GM18517 (cell line): ENCODE measurements around the gene RETSAT.

Experiments used
- ATAC-seq: cut with Tn5 transposase; IDR thresholded peaks from one replicate; pipeline ENCODE4 v1.9.1; 2021; ENCODE audit warnings: mild to moderate bottlenecking, moderate library complexity; ENCODE audit not compliant: unreplicated experiment

Gene RETSAT

DNA sequence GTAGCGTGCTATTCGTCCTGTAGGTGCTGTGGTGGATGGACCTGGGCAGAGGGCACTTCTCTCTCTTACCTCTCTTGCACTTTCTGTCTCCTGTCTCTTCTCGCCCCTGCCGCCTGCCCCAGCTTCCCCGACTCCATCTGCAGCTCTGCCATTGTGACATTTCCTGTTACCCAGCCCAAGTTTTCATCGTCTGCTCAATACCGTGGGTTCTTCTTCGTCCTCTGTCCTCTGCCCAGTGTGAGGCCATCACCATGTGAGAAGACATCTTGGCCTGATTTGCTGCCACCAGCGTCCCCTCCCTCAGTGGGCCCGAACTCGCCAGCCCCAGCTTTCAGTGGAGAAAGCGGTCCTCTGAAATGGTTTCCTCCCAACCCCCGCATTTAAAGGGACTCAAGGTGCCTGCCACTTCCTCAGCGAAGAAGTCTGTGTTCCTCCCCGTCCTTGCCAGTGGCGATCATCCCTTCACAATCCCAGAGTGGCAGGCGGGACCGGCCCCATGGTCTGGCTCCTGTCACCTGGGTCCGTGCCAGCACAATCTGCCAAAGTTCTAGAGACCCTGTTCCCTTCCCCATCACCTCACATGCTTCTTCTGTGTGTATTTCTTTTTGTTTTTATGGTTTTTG is 44.5 kb downstream of the RETSAT start:
- ATAC-seq: peak; percentile 11

DNA sequence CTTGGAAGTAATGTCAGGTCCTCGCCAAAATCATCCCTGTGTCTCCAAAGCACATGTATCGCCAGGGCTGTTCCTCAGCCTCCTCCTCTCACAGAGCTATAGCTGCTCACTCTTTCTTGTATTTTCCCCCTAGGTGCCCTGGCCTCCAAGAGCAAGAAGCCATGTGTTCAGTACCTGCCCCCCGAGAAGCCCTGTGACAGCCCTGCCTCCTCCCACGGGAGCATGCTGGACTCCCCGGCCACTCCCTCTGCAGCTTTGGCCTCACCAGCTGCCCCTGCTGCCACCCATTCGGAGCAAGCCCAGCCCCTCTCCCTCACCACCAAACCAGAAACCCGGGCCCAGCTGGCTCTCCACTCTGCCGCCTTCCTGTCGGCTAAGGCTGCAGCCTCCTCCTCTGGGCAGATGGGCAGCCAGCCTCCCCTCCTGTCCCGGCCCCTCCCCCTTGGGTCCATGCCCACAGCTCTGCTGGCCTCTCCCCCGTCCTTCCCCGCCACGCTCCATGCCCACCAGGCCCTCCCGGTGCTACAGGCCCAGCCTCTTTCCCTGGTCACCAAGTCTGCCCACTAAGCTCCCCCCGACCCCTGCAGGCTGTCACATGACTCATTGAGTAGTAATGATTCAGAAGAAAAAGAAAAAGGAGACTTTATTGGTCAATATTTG is 45.3 kb downstream of the RETSAT start:
- ATAC-seq: no peak

DNA sequence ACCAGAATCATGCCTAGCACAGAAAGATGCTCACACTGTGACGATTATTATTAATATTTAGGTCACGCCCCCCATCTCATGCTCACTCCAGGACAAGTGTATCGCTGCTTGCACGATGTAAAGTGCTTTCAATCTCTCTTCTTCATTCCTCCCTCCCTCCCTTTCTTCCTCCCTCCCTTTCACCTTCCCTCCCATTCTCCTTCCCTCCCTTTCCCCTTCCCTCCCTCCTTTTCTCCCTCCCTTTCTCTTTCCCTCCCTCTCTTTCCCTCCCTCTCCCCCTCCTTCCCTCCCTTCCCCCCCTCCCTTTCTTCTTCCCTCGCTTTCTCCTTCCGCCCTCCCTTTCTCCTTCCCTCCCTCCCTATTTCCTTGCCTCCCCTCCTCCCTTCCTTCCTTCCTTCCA is 46.1 kb downstream of the RETSAT start:
- no peak for ATAC-seq

DNA sequence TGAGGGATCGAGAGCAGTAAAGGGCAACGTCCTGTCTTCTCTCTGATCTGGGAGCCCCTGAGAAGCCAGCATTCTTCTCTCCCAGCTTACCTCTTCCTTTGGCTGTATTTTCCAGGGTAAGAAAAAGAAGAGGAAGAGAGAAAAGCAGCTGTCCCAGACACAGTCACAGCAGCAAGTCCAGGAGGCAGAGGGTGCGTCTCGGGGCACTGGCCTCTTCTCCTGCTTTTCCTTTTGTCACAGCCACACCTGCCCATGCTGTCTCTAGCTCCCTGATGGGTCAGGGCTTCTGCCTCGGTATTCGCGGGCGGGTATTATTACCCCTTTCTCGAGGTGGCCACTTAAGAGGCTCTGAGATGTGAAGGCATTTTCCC is 46.8 kb downstream of the RETSAT start:
- no peak for ATAC-seq

DNA sequence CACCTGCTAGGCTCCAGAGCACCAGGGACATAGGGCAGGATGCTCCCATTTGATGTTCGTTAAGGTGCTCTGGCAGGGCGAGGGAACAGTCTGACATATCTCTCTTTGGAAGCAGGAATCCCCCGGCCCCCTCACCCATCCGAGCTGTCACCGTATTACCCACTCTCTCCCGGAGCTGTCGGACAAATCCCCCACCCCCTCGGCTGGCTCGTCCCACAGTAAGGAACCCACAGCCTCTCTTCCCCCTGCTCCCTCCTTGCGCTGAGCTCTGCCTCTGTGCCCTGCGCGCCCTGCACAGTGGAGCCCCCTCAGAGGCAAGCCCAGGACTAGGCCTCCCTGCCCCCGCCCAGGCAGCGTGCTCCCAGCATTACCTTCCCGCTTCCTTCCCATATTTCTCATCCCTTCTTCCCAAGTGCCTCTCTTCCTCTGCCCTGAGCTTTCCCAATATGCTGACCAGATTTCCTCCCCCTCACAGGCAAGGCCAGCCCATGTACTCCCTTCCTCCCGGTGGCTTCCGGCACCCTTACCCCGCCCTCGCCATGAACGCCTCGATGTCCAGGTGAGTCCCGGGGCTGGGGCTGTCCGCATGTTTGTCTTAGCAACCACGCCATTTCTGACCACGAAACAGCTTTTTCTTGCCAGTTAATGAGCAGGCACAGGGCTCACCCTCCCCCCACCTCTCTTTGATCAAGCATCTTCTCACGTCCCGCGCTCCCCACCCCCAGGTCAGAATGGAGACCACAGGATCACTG is 50.4 kb downstream of the RETSAT start:
- ATAC-seq: no peak

DNA sequence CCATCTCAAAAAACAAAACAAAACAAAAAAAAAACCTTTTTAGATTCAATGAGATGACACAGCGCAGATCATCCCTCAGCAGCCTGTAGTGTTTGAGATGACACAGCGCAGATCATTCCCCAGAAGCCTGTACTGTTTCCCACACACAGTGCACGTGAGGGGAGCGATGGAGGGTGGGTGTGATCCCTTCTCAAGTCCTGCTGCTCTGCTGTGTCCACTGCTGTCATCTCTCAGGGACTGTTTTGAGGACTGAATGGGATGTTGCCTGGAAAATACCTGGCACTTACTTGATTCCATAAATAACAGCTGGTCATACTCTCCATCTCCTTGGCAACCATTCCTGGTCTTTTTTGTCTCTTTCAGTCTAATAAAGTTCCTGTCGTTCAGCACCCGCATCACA is 52.2 kb downstream of the RETSAT start:
- no peak for ATAC-seq
